HG02885 (cell line): ENCODE data around the gene SLC24A4.

Experiments
- ATAC-seq: cut with Tn5 transposase; IDR thresholded peaks from one replicate; pipeline ENCODE4 v1.9.1; 2021; ENCODE audit warnings: mild to moderate bottlenecking; ENCODE audit not compliant: unreplicated experiment, poor library complexity

The SLC24A4 gene

DNA sequence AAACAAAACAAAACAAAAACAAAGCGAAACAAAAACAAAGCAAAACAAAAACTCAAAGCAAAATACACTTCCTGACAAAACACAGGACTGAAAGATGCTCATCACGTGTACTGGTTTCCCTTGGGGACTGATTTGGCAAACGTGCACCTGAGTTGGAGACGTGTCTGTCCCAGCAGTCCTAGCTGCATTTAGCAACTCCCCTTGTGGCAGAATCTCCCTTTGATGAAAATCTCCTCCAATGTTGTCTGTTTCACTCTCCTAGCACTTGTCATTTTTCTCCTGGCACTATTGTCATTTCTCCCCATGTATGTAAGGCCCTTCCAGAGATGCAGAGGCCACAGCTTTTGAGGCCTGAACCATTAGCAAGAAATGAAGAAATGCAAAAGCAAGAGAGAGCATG lies 6.8 kb upstream of the SLC24A4 start:
- ATAC-seq, result no peak

DNA sequence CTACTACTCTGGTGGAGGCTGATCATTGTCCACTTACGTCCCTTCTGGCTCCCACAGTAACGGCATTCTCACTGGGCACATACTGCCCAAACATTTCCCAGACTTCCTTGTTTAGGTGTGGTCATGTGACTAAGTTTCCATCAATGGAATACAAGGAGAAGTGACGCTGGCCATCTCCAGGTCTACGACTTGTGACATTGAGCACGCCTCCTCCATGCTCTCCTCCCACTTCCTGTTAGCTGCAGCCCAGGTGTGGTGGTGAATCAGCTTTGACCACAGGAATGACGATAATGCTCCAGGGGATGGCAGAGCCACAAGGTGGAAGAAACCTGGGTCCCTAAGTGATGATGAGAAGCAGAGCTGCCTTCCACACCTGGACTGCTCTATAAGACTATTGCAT lies 6.0 kb upstream of the SLC24A4 start:
- no peak for ATAC-seq

DNA sequence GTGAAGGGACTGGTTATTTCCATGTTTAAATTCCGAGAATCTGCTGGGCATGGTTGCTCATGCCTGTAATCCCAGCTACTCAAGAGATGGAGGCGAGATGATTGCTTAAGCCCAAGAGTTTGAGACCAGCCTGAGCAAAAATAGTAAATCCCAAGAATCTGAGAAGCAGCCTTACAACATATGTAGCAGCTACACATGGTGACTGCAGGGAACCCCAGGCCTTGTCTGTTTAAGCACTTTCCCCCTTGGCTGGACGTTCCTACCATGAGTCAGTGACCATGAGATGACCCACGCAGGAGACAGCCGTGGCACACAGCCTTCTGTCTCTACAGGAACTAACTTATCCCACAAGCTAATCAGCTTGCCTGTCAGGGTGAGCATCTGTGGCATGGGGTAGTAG lies 5.5 kb upstream of the SLC24A4 start:
- no peak for ATAC-seq

DNA sequence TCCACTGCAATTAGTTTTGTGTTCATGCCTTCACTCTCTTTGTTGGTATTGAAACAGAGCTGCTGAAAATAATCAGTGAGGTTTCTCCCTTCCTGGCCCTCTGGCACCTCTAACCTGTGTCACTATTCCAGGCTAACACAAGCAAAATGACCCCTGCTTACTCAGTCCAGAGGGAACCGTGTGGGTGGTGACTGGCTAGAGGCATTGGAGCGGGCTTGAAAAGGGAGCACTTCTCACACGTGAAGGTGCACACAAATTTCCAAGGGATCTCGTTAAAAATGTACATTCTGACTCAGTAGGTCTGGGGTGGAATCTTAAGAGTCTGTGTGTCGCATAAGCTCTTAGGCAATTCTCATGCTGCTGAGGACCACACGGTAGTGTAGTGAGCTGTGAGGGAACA lies 1.3 kb upstream of the SLC24A4 start:
- ATAC-seq, result no peak

DNA sequence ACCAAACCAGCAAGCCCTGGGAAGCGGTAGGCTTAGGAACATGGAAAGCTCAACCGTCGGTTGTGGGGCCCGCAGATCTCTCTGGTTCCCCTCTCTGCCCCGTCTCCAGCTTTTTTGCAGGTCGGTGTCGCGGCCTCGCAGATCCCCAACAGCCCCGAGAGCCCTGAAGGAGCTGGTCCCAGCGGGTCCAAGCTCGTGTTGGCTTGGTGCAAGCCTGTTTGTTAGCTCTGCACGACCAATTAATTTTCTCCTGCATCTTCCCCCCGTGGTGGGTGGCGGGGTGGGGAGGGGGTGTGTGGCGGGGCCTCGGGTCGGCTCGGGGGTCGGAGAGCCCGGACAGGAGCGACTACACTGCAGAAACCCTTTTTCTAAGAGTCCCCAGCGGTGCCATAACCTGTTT lies 449 bp upstream of the SLC24A4 start:
- no peak for ATAC-seq

DNA sequence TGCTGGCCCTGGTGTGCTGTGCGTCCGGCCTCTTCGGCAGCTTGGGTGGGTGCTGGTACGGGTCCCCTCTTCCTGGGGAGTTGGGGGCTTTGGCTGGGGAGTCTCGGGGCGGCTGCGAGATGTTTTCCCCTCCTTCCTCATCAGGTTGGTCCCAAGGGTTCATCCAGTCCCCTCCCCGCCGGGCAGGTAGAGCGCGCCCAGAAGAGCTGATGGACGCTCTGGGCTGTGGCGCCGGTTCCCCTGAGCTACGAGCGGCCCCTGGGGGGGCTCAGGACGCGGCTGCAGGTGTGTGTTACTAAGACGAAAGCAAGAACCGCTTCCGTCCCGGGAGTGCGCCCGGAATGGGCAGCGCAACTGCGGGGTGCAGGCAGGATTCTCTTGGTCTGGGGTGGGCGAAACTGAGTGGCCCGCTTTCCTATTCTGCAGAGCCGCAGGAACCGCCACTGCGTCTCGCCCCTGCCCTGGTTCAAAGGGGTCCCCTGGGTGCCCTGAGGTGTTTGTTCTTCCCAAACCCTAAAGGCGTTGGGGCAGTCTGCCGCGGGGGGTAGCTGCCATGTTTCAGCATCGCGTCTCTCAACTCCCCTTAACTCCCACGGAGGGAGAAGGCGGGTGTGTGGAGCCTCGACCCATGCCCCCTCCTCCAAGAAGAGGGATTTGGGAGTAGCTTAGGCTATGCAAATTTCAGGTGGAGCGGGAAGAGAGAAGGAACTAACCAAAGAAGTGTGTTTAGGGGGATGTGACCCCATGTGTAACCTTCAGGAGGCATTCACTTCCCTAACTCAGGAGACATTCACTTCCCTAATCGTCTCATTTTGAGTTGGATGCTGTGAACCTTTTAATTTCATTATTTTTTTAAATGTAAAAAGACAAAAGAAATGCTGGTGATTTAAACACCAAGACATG lies 1.2 kb downstream of the SLC24A4 start:
- no peak for ATAC-seq

DNA sequence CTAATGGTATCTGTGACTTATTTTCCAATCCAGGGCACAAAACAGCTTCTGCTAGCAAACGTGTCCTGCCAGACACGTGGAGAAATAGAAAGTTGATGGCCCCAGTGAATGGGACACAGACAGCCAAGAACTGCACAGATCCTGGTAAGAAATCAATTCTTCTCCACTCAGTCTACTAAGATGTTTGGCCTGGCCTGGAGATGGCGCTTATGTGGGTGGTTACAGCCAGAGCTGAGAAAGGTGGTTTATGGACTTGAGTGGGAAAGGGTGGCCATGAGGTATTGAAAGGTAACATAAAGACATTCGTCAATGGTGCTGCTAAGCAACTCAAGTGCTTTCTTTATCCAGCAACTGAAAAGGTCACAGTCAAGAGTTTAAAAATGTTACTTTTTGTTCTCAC lies 2.9 kb downstream of the SLC24A4 start:
- no peak for ATAC-seq

DNA sequence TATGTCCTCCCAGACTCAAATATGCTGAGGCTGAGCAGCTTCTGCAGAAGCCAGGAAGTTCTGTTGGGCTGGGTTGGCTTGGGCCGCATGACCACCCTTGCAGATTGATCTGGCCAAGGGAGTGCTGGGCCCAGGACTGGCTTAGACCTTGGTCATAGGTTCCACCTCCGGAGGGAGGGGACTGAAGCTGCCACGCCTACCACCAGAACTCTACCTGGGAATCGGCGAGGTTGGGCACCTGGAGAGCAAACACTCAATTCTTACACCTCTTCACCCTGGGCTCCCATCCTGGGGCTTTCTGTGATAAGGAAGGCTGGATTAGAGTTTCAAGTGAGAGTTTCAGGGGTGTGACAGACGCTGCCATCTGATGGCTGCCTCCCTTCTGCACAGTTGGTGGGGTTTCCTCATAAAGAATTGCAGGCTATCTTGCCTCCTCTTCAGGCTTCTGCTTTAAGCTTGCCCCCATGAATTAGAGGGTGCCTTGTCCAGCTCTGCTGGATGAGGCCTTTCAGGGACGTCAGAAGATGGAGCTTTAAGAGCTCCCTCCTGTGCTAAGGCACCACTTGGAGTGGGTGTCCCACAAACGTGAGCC lies 5.8 kb downstream of the SLC24A4 start:
- ATAC-seq, result no peak

DNA sequence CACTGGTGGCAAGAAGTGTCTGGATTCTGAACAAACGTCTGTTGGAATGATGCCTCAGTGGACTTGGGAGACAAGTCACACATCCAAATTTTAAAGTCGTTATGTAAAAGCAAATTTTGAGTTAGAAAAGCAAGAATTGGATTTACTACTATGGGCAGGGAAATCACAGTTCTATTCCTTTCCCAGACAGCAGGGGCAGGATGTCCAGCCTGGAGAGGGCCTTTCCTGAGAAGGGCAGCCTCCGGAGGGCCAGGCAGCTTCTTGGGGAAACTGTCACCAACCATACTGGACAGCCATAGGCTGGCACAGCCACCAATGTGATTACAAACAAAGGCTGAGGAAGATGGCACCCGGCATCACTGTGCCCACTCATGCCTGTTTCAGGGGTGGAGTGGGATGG lies 11.1 kb downstream of the SLC24A4 start:
- no peak for ATAC-seq

DNA sequence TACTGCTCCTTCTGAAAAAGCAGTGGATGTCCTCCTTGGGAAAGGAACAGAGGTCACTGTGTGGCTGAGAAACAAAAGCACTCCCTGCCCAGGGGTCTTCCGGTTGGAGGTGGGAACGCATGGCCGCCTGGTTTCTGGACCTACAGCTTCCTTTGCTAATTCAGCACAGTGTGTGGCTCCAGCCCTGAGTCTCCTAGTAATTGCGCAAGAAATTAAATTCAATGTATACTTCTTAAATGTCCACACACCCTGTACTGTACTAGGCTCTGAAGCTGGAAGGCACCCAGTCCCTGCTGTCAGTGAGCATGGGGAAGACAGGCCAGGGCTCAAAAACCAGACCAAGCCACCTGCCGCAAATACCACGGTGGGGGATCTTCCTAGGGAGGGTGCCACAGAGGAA lies 13.4 kb downstream of the SLC24A4 start:
- ATAC-seq, result no peak

DNA sequence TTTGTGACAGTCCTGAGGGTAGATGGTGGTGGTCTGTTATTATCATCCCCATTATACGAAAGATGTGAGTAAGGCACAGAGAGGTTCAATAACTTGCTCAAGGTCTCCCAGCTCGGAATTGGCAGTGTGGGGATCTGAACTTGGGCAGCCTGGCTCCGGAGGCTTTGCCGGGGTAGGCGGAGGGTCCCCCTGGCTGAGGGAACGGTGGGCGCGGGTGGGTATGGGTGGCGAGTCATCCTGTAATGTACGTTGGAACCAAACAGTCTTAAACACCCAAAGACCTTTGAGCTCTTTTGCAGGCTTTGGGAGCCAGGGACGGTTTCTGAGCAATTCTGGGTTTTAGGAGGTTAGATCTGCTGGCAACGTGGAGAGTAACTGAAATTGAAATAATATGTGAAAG lies 16.5 kb downstream of the SLC24A4 start:
- ATAC-seq, result no peak

DNA sequence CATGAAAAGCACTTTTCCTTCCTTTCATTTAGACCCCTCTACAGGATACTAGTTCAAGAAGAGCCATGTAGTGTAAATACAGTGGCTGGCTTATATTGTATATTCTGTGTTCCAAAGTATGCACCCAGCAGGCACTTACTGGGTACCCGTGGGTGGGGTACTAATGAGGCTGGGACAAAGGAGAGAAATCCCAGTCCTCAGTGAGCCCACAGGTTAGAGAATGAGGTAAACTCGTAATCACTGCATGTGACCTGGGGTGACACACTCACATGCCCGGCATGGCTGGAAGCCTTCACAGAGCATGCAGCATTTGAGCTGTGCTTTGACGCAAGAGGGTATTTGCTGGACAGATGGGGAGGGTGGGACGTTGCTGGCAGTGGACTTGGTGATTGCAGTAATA lies 17.1 kb downstream of the SLC24A4 start:
- ATAC-seq, result no peak

DNA sequence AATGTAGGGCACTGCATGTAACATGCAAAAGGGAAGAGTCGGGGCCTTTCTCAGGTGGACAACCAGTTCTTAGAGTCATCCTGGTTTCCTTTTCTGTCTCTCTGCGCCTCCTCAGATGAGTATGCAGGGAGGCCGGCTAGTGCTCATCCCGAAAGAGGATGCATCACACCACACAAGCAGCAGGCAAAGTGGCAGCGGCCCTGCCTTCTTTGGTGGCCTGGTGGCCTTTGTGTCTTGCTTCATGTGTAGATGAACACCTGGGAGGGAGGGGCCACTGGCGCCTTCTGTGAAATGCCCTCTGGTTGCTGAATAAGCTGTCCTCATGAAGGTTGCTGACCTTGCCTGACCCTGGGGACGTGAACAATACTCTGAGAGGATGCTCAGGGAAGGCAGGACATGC lies 18.0 kb downstream of the SLC24A4 start:
- peak; percentile 69 for ATAC-seq

DNA sequence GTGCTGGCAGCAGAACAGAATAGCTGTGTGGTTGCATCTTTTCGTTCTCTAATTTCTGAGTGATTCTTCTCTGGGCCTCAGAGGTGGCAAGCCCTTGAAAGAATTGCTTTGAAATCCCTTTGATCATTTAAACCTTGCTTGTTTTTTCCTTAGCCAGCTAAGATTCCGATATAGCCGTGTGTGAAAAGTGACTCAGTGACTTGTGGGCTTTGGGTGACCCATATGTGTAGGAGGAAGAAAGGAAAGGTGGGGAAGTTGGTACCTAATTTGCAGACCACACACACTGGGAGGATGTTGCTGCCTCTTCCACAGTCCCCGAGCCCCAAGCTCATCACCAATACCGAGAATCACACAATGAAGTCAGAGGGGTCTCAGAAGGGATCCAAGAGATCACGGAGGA lies 18.8 kb downstream of the SLC24A4 start:
- peak; percentile 43 for ATAC-seq

DNA sequence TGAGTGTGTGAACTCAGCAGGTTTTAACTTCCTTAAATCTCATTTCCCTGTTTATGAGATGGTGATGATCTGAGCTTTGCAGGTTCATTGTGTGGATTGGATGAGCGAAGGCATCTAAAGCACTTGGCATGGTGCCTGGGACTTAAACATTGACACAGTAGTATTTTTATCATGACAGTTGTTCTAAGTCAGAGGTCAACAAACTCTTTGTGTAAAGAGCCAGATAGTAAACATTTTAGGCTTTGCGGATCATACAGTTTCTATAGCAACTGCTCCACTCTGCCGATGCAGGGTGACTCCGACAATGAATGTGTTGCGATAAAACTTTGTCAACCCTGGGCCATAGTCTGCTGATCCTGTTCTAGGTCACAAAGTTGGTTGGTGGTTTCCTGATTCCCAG lies 25.2 kb downstream of the SLC24A4 start:
- ATAC-seq, result no peak

DNA sequence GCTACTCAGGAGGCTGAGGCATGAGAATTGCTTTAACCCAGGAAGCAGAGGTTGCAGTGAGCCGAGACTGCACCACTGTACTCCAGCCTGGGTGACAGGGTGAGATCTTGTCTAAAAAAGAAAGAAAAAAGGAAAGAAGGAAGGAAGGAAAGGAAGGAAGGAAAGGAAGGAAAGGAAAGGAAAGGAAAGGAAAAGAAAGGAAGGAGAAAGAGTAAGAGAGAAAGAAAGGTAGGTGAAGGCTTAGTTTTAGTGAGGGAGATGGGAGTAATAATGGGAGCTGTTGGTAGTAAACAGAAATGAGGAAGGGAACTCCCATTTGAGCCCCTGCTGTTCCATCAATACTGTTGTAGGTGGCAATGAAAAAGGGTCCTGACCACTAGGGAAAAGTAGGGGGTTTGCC lies 28.8 kb downstream of the SLC24A4 start:
- no peak for ATAC-seq

DNA sequence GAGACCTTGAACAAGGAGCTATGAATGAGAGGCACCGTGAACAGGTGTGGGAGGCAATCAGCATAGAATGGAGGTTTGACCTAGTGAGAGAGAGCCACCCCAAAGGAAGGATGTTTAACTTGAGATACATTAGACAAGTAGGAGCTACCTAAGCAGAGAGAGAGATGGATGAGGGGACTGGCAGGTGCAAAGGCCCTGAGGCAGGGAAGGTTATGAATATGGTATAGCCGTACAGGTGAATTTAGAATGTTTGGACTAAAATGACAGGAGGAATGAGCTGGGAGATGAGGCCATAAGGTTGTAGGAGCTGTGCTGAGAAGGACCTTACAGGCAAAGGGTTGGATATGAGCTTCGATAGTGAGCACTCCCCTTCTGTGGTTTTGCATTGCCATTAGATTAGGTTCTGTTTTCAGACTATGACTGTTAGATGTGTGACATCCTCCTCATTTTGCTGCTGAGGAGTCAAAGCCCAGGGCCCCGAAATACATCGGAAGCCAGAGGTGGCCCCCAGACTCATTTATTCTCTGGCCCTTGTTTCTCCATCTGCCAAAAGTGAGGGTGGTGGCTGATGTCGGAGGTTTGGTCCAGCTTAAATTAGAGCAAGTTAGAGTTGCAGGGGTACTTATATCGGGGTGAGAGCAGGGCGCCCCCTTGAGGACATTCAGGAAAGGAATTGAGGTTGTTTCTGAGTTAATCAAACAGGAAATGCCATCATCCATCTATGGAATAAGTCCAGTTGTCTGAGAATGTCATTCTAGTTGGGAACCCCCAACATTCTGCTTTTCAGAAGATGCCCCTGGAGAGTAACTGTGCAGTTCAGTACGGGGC lies 29.4 kb downstream of the SLC24A4 start:
- ATAC-seq, result no peak

DNA sequence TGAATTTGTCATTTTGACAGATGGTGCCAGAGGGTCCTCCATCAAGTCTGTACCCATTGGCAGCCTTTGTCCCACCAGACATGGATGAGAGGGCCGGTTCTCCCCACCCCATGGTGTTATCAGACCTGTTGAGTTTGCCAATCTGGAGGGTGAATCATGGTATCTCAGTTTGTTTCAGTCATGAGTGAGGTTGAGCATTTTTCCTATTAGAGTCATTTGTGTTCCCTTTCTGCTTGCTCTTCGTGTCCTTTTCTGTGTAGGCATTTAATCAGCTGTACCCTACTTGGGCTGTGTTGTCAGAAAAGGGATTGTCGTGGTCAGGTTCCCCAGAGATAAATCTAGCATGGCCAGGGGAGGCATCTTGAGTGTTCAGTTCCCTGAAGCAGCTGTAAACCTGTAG lies 30.5 kb downstream of the SLC24A4 start:
- ATAC-seq, result no peak

DNA sequence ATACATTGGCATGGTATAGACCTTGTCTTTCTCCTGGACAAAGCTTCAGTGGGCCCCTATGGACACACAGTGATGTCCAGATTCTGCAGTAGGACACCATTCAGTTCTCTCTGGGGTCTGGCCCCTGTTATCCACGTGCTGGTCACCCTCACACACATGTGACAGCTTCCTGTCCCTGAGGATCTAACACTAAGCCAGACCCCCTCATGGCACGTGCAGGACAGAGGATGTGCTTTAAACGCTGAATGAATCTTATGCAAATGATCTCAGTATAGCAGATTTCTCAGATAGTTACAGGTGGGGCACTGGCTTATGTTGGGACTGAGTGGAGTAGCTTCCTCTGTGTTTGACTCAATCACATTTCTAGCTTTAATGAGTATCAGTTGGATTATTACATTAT lies 33.7 kb downstream of the SLC24A4 start:
- ATAC-seq, result no peak

DNA sequence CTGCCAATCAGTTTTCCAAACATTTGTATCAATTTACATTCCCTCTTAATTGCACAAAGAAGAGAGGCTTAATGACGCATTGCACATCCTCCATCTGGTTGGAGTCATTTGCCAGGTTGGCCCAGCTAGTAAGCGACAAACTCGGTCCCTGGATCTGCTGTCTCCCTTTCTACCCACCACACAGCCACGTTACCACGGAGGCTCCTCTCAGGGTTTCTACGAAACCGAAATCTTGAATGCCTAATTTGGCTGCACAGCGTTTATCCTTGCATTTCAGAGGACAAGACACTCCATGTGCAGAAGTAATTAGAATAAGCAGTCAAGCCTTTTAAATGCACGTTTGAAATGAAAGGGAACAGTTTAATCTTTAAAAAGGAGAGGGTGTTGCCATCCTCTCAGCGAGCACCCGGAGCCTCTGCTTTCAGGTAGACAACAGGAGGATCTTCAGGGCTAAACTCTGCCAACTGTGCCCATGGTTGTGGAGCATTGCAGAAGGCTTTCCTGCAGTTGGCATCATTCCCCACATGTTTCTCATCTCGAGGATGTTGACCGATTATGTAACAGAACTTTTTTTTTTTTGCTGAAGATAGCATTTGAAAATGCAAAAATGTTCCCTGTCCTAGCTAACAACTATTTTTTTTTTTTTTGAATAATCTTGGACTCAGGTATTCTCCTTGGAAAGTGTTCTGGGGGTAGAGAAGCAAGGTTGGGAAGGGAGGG lies 37.8 kb downstream of the SLC24A4 start:
- ATAC-seq, result no peak
